Hematopoietic multipotent progenitor cell treated with erythropoietin and hydrocortisone succinate and interleukin-3 and kit ligand, for 6 days (in vitro differentiated cells): ENCODE results near the gene RPLP2.

Experiments used
- DNase-seq: peaks from one replicate; pipeline ENCODE4 v3.0.0-alpha.2; 2015

RPLP2 gene

GRCh38 chr11:839280-839623, 29.5 kb downstream of the RPLP2 start:
- no peak for DNase-seq

GRCh38 chr11:839875-840617, 30.3 kb downstream of the RPLP2 start:
- peak; percentile 50 for DNase-seq

- DNase-seq, result peak; percentile 55
These were observed 32.2 kb downstream of the RPLP2 start for GRCh38 chr11:841981-842369.

- DNase-seq, result peak; percentile 95
These were observed 32.7 kb downstream of the RPLP2 start, which contains the start of the genes POLR2L and TSPAN4 for GRCh38 chr11:842370-843002. POLR2L (minus strand) TSS chr11:842529; CDS start chr11:842508, 21 bp downstream. TSPAN4 (plus strand) TSS chr11:842852; CDS start chr11:850305, 7,453 bp downstream.

GRCh38 chr11:843086-843734, 33.4 kb downstream of the RPLP2 start:
- no peak for DNase-seq

GRCh38 chr11:843818-844692, 34.3 kb downstream of the RPLP2 start:
- DNase-seq, result peak; percentile 50

GRCh38 chr11:844693-845644, 35.2 kb downstream of the RPLP2 start:
- DNase-seq, result peak; percentile 94

- DNase-seq, result peak; percentile 82
These were observed 36.2 kb downstream of the RPLP2 start for GRCh38 chr11:845872-846495.

GRCh38 chr11:846496-847098, 36.8 kb downstream of the RPLP2 start:
- no peak for DNase-seq

GRCh38 chr11:847876-848275, 38.1 kb downstream of the RPLP2 start:
- DNase-seq, result no peak

- peak; percentile 78 for DNase-seq
These were observed 38.7 kb downstream of the RPLP2 start for GRCh38 chr11:848380-848931.

- DNase-seq, result no peak
These were observed 39.5 kb downstream of the RPLP2 start for GRCh38 chr11:849104-849824.

GRCh38 chr11:849951-850774, 40.4 kb downstream of the RPLP2 start:
- DNase-seq, result no peak

- DNase-seq, result peak; percentile 60
These were observed 41.3 kb downstream of the RPLP2 start for GRCh38 chr11:850775-851763.

- no peak for DNase-seq
These were observed 43.0 kb downstream of the RPLP2 start for GRCh38 chr11:852762-853161.

GRCh38 chr11:853682-854448, 44.1 kb downstream of the RPLP2 start:
- no peak for DNase-seq
